K562 (cell line): ENCODE data around the gene KCP. TPM values are rescaled to one million over a fixed set of nuclear protein-coding genes. Genes with fewer than 3 reads are reported as not detected.

Experiments used
- ELF1 ChIP-seq: fragments of 200-800 bp; sonication (Bioruptor generic); IDR thresholded peaks from 2 replicates; pipeline ENCODE4 v1.6.1; 2016; ENCODE audit warnings: missing genetic modification characterization, missing compliant biosample characterization
- MYBL2 ChIP-seq, 2 experiments: fragments of 450-650 bp in 1 of 2; sonication (generic) in 1 of 2; formaldehyde crosslinking in 1 of 2; IDR thresholded peaks; 2 replicates each; pipeline versions ENCODE4 v1.6.1 to v1.8.1; 2017 to 2022; ENCODE audit warnings: borderline replicate concordance in 1 of 2, inconsistent platforms in 1 of 2, low read depth in 1 of 2, mild to moderate bottlenecking in 1 of 2, missing genetic modification reagents in 1 of 2, moderate library complexity in 1 of 2
- NFXL1 ChIP-seq: fragments of 450-650 bp; formaldehyde crosslinking; IDR thresholded peaks from 2 replicates; pipeline ENCODE4 v1.4.0; 2021; ENCODE audit warnings: mild to moderate bottlenecking
- PURB ChIP-seq: sonication (generic); formaldehyde crosslinking; IDR thresholded peaks from 2 replicates; pipeline ENCODE4 v1.9.0; 2021; ENCODE audit warnings: low read depth, mild to moderate bottlenecking, missing genetic modification reagents
- SMARCB1 ChIP-seq: IDR thresholded peaks from 2 replicates; pipeline ENCODE4 v1.6.1; 2011; ENCODE audit warnings: improper control_type of control experiment, low read depth; ENCODE audit not compliant: insufficient read length
- TCF7 ChIP-seq: sonication (generic); IDR thresholded peaks from 2 replicates; pipeline ENCODE4 v1.6.1; 2016; ENCODE audit warnings: antibody characterized with exemption, borderline replicate concordance
- TEAD4 ChIP-seq, 2 experiments: sonication (generic) in 1 of 2; formaldehyde crosslinking in 1 of 2; IDR thresholded peaks; 2 replicates each; pipeline versions ENCODE4 v1.6.1 to v1.8.0; 2012 to 2022; ENCODE audit warnings: borderline replicate concordance in 1 of 2, inconsistent platforms in 1 of 2, low read length in 1 of 2, mild to moderate bottlenecking in 1 of 2, missing genetic modification reagents in 1 of 2
- polyA plus RNA-seq, 8 experiments: library from polyadenylated mRNA; depleted of rRNA in 4 of 8; stranded (reverse) in 5 of 8; unstranded in 3 of 8; fragments of >200 nt; fragmentation: Nextera tagmentation in 2 of 8; fragmentation: Illumina TruSeq in 1 of 8; extraction: Ambion mirVana in 2 of 8; extraction: Trizol in 1 of 8; gene quantifications; 2 replicates each; pipeline versions ENCODE4 v1.2.1 to v1.2.3, GENCODE V29; 2011 to 2014; ENCODE audit warnings: inconsistent platforms in 1 of 8, missing spikeins in 1 of 8
- total RNA-seq, 7 experiments: library from RNA; depleted of rRNA in 6 of 7; stranded (reverse); fragments of >200 nt in 6 of 7; fragmentation: Illumina TruSeq in 2 of 7; extraction: Trizol in 2 of 7; gene quantifications; 2 replicates each; pipeline versions ENCODE4 v1.2.1 to v1.2.3, GENCODE V29; 2011 to 2021; ENCODE audit warnings: low replicate concordance in 1 of 7
- TF ChIP-seq, protein P1 (sequence below), 2 experiments: fragments of 450-650 bp; formaldehyde crosslinking in 1 of 2; IDR thresholded peaks; 2 replicates each; pipeline versions ENCODE4 v1.4.0 to v1.6.1; 2014 to 2020; ENCODE audit warnings: mild to moderate bottlenecking in 2 of 2, borderline replicate concordance in 1 of 2, low read depth in 1 of 2
- TF ChIP-seq, protein P2 (sequence below): fragments of 450-650 bp; formaldehyde crosslinking; IDR thresholded peaks from 2 replicates; pipeline ENCODE4 v1.4.0; 2020; ENCODE audit warnings: mild to moderate bottlenecking, mixed read lengths
- TF ChIP-seq, protein P3 (sequence below): fragments of 250-450 bp; sonication (Bioruptor Pico); IDR thresholded peaks from 2 replicates; pipeline ENCODE4 v1.4.0; 2020
- TF ChIP-seq, protein P4 (sequence below): fragments of 250-450 bp; sonication (Bioruptor Pico); IDR thresholded peaks from 2 replicates; pipeline ENCODE4 v1.8.0; 2021; ENCODE audit warnings: moderate library complexity, mild to moderate bottlenecking, inconsistent platforms

KCP gene
- total and polyA plus RNA-seq, 9 of the 15 experiments (the other 6 are each of a cell fraction or from before 2014, with no cell fraction given), result 0.06 to 0.17 (median 0.12) TPM; not detected in 3

DNA sequence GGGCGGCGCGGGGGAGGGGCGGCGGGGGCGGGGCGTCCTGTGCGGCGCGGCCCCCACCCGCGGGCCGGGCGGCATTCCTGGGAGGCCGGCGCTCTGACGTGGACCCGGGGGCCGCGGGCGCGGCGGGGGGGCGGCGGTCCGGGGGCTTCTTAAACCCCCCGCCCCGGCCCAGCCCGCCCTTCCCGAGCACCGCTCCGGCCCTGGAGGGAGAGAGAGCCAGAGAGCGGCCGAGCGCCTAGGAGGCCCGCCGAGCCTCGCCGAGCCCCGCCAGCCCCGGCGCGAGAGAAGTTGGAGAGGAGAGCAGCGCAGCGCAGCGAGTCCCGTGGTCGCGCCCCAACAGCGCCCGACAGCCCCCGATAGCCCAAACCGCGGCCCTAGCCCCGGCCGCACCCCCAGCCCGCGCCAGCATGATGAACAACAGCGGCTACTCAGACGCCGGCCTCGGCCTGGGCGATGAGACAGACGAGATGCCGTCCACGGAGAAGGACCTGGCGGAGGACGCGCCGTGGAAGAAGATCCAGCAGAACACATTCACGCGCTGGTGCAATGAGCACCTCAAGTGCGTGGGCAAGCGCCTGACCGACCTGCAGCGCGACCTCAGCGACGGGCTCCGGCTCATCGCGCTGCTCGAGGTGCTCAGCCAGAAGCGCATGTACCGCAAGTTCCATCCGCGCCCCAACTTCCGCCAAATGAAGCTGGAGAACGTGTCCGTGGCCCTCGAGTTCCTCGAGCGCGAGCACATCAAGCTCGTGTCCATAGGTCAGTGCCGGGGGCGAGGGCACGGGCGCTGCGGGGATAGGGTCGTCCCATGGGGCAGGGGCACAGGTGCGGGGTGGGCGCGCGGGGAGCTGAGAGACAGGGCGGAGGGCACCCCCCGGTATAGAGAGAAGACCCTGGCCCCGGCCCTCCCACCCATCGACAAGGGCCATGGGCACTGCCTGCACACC, 80.0 kb downstream of the KCP start, which contains the start of gene FLNC (continued):
- TF ChIP-seq, protein P1, sequence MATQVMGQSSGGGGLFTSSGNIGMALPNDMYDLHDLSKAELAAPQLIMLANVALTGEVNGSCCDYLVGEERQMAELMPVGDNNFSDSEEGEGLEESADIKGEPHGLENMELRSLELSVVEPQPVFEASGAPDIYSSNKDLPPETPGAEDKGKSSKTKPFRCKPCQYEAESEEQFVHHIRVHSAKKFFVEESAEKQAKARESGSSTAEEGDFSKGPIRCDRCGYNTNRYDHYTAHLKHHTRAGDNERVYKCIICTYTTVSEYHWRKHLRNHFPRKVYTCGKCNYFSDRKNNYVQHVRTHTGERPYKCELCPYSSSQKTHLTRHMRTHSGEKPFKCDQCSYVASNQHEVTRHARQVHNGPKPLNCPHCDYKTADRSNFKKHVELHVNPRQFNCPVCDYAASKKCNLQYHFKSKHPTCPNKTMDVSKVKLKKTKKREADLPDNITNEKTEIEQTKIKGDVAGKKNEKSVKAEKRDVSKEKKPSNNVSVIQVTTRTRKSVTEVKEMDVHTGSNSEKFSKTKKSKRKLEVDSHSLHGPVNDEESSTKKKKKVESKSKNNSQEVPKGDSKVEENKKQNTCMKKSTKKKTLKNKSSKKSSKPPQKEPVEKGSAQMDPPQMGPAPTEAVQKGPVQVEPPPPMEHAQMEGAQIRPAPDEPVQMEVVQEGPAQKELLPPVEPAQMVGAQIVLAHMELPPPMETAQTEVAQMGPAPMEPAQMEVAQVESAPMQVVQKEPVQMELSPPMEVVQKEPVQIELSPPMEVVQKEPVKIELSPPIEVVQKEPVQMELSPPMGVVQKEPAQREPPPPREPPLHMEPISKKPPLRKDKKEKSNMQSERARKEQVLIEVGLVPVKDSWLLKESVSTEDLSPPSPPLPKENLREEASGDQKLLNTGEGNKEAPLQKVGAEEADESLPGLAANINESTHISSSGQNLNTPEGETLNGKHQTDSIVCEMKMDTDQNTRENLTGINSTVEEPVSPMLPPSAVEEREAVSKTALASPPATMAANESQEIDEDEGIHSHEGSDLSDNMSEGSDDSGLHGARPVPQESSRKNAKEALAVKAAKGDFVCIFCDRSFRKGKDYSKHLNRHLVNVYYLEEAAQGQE (IDR thresholded peaks at IDR 0.05; ENCODE audit: borderline replicate concordance), result no peak
- TF ChIP-seq, protein P1 (CRISPR knock-in tag; IDR thresholded peaks at IDR 0.05; ENCODE audit: low read depth), result peak; percentile 80; the same call in 1 of the 2 replicates
- no peak for TF ChIP-seq PURB (CRISPR knock-in tag)
- TF ChIP-seq, protein P2, sequence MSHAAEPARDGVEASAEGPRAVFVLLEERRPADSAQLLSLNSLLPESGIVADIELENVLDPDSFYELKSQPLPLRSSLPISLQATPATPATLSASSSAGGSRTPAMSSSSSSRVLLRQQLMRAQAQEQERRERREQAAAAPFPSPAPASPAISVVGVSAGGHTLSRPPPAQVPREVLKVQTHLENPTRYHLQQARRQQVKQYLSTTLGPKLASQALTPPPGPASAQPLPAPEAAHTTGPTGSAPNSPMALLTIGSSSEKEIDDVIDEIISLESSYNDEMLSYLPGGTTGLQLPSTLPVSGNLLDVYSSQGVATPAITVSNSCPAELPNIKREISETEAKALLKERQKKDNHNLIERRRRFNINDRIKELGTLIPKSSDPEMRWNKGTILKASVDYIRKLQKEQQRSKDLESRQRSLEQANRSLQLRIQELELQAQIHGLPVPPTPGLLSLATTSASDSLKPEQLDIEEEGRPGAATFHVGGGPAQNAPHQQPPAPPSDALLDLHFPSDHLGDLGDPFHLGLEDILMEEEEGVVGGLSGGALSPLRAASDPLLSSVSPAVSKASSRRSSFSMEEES (CRISPR knock-in tag), result no peak
- no peak for TF ChIP-seq TCF7
- TF ChIP-seq TEAD4 (IDR thresholded peaks at IDR 0.05; ENCODE audit: low read length), result no peak; the same call in 1 of the 2 replicates
- TF ChIP-seq TEAD4 (CRISPR knock-in tag; IDR thresholded peaks at IDR 0.05; ENCODE audit: borderline replicate concordance), result peak; percentile 40; the same call in 1 of the 2 replicates
- TF ChIP-seq, protein P3, sequence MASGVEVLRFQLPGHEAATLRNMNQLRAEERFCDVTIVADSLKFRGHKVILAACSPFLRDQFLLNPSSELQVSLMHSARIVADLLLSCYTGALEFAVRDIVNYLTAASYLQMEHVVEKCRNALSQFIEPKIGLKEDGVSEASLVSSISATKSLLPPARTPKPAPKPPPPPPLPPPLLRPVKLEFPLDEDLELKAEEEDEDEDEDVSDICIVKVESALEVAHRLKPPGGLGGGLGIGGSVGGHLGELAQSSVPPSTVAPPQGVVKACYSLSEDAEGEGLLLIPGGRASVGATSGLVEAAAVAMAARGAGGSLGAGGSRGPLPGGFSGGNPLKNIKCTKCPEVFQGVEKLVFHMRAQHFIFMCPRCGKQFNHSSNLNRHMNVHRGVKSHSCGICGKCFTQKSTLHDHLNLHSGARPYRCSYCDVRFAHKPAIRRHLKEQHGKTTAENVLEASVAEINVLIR, result no peak
- TF ChIP-seq MYBL2 (IDR thresholded peaks at IDR 0.05; ENCODE audit: low read depth), result no peak
- no peak for TF ChIP-seq MYBL2 (CRISPR knock-in tag; IDR thresholded peaks at IDR 0.05; ENCODE audit: borderline replicate concordance)
- TF ChIP-seq NFXL1 (CRISPR knock-in tag), result no peak
- TF ChIP-seq ELF1, result no peak
- TF ChIP-seq, protein P4, sequence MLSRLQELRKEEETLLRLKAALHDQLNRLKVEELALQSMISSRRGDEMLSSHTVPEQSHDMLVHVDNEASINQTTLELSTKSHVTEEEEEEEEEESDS (CRISPR knock-in tag), result no peak
- no peak for TF ChIP-seq SMARCB1
